Aorta (tissue), 5 donors: ENCODE measurements around the gene DRC1. TPM values are rescaled to one million over a fixed set of nuclear protein-coding genes. Genes with fewer than 3 reads are reported as not detected.
A peak's percentile ranks its signal among the peaks of the same experiment; 100 is the strongest.

ENCODE experiments used
- ATAC-seq: fragments of 200-7000 bp; cut with Tn5 transposase; one replicate; pipeline ENCODE4 v1.9.1; 2022; ENCODE audit warnings: moderate library complexity; ENCODE audit not compliant: low FRiP score
- DNase-seq, 2 donors: peaks; one replicate each; pipeline ENCODE4 v3.0.0-alpha.2; 2020
- H3K27ac ChIP-seq, 2 donors: one replicate each; pipeline ENCODE4 v1.5.1; 2013; ENCODE audit warnings: low read length in 2 of 2, mild to moderate bottlenecking in 2 of 2, moderate library complexity in 2 of 2, control low read depth in 1 of 2, inconsistent platforms in 1 of 2, low read depth in 1 of 2
- H3K27me3 ChIP-seq, 2 donors: one replicate each; pipeline ENCODE4 v1.6.1; 2013; ENCODE audit warnings: control low read depth in 1 of 2, low read length in 1 of 2, mild to moderate bottlenecking in 1 of 2, moderate library complexity in 1 of 2; ENCODE audit not compliant: insufficient read depth in 2 of 2, control insufficient read depth in 1 of 2
- H3K36me3 ChIP-seq, 2 donors: one replicate each; pipeline ENCODE4 v1.6.1; 2013; ENCODE audit warnings: control low read depth in 1 of 2, low read length in 1 of 2, mild to moderate bottlenecking in 1 of 2; ENCODE audit not compliant: insufficient read depth in 2 of 2, control insufficient read depth in 1 of 2
- H3K4me1 ChIP-seq, 2 donors: one replicate each; pipeline ENCODE4 v1.6.1; 2013; ENCODE audit warnings: low read length in 2 of 2, control low read depth in 1 of 2, mild to moderate bottlenecking in 1 of 2, moderate library complexity in 1 of 2; ENCODE audit not compliant: insufficient read depth in 2 of 2, control insufficient read depth in 1 of 2
- H3K4me3 ChIP-seq, 2 donors: one replicate each; pipeline ENCODE4 v1.5.1; 2013; ENCODE audit warnings: low read length in 2 of 2, control low read depth in 1 of 2, mild to moderate bottlenecking in 1 of 2
- H3K9me3 ChIP-seq: one replicate; pipeline ENCODE4 v1.6.1; 2013; ENCODE audit warnings: mild to moderate bottlenecking, low read length; ENCODE audit not compliant: control insufficient read depth
- WGBS, 2 donors: extraction: QIAGEN DNeasy Blood & Tissue Kit; methylation state at CpG; one replicate each; pipeline ENCODE4 v1.1.7; 2013; 5-methylcytosine and 5-hydroxymethylcytosine counted together
- intact Hi-C, 2 donors: fragments of 100-400 bp; cut with DNase I; formaldehyde crosslinking; loops; one replicate each; pipeline versions ENCODE4 v1.14.2 to v1.15.0; 2022
- polyA plus RNA-seq, 2 donors: library from polyadenylated mRNA; stranded (reverse); fragments of 200-250 nt; gene quantifications; one replicate each; pipeline ENCODE4 v1.2.3, GENCODE V29; 2013
- total RNA-seq, 2 donors: library from RNA; stranded (reverse); fragmentation: NEBNext Ultra II Directional; extraction: Animal tissue kit (Norgen Biotek cat#: 25700); gene quantifications; one replicate each; pipeline ENCODE4 v1.2.1, GENCODE V29; 2021
- donor health status: healthy with polysubstance abuse.
- donor health status: Bipolar disorder and iron deficiency.
- donor health status: DM: no; HTN: no; CAD: no.
- donor health status: DM: no; HTN: no; CAD: no.
- donor health status: DM: yes; HTN: yes; CAD: no.

DRC1 gene
- total and polyA plus RNA-seq, 4 donors = 0.51 TPM; not detected in 3

DNA sequence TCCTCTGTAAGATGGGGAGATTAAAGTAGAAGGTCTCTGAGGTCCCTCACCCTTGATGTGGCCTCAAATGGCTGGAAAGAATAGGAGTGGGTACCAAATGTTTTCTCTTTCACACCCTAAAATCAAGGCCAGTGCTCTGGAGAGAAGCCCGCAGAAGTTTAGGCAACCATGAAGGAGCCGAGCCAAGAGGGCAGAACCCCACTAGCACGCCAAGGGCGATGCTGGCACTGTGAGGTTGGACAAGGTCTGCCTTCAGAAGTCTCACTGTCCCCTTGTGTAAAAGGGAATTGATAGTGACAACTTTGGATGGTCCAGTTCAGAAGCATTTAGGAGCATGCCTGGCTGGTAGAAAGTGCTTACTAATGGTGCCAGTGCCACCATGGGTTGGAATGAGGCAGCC lies 92.5 kb downstream of the DRC1 start:
- 96 to 97% methylated on average over 4 of the region's 4 CpGs for WGBS, 2 donors
- no peaks in the 10 kb centered on the region for H3K36me3 ChIP-seq
- intact Hi-C loops = no loop called here
- no peaks in the 10 kb centered on the region for H3K9me3 ChIP-seq
- H3K4me1 ChIP-seq = no peaks in the 10 kb centered on the region
- ATAC-seq (no peak), DNase-seq (peak in 1 of 2 donors; percentile 54)
- H3K27me3 ChIP-seq = no peaks in the 10 kb centered on the region
- H3K4me3 ChIP-seq = no peak overlapping the region
- no peak overlapping the region for H3K27ac ChIP-seq

DNA sequence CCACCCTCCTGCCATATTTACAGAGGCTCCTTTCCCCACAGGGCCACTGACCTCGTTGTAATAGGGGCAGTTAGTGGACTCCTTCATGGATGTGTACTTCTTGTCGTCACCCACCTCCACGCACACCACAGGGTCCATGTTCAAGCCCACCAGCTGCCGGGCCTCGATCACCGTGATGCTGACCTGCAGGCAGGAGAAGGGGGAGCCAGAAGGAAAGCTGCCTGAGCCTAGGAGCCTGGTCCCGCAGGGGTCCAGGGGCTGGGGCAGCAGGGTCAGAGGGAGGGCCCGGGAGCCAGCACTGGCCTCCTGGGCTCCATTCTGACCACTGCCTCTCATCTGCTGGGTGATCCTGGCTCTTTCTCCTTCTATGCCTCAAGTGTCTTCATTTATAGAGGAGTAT lies 93.2 kb downstream of the DRC1 start:
- Histone ChIP-seq H3K4me1 (no peaks in the 10 kb centered on the region), H3K4me3 (no peak overlapping the region), H3K36me3 (no peaks in the 10 kb centered on the region), H3K27me3 (no peaks in the 10 kb centered on the region), H3K9me3 (no peaks in the 10 kb centered on the region), H3K27ac (no peak overlapping the region)
- ATAC-seq (no peak), DNase-seq (no peak)
- 94 to 95% methylated on average over 8 of the region's 8 CpGs for WGBS, 2 donors
- intact Hi-C loops = no loop called here

DNA sequence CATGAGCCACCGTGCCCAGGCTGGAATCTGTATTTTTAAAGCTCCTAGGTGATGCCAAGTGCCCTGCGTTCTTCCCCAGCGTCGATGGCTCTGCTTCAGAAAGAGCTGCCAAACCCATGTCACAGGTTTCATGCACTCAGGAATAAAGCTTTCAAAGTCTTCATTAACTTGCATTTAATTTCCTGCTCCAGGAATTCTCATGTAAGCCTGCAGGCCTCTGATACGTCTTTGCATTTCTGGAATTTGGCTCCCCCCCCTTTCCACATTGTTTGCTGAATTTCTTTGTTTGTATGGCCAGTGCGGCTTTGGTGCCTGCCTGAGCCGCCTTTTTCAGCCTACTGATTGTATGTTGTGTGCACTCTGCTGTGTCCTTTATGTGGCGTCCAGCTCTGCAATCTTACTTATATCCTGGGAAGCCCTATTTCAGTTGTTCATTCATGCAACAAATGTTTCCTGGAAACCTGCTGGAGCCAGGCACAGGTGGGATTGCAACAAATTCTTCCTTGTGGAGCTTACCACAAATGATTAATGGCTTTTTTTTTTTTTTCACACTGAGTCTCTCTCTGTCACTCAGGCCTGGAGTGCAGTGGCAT lies 94.1 kb downstream of the DRC1 start:
- Histone ChIP-seq H3K27me3 (no peaks in the 10 kb centered on the region), H3K4me1 (no peaks in the 10 kb centered on the region), H3K36me3 (no peaks in the 10 kb centered on the region), H3K27ac (no peak overlapping the region), H3K4me3 (no peak overlapping the region), H3K9me3 (no peaks in the 10 kb centered on the region)
- WGBS, 2 donors = 75 to 76% methylated on average over 8 of the region's 8 CpGs
- intact Hi-C loops = no loop called here
- no peak for ATAC-seq
- DNase-seq = no peak

DNA sequence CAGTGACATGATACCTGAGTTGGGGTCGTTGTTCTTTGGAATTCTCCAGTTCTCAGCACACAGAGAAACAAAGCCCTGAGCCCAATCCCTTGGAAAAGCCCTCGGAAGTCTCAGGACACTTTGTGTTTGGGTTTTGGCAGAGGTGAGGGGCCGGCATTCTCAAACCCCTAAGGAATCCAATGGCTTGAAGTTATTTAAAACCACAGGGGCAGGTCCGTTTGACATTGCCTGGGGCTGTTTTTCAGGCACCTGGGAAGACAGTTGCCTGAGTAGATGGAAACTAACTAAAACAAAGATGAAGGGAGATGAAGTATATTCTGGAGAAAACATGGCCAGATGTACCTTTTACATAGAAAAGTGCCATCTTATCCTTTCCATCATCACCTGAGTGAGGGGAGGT lies 98.7 kb downstream of the DRC1 start:
- no peaks in the 10 kb centered on the region for H3K27me3 ChIP-seq
- H3K9me3 ChIP-seq = no peaks in the 10 kb centered on the region
- intact Hi-C loops = loop anchor here (5.0 kb wide), 2 partner anchors 72 to 77 kb away; no protein-coding TSS in a partner anchor
- 65 to 81% methylated on average over 4 of the region's 4 CpGs for WGBS, 2 donors
- H3K4me3 ChIP-seq = no peak overlapping the region
- ATAC-seq = no peak
- no peak overlapping the region for H3K27ac ChIP-seq
- no peaks in the 10 kb centered on the region for H3K36me3 ChIP-seq
- H3K4me1 ChIP-seq = no peaks in the 10 kb centered on the region
- no peak for DNase-seq

DNA sequence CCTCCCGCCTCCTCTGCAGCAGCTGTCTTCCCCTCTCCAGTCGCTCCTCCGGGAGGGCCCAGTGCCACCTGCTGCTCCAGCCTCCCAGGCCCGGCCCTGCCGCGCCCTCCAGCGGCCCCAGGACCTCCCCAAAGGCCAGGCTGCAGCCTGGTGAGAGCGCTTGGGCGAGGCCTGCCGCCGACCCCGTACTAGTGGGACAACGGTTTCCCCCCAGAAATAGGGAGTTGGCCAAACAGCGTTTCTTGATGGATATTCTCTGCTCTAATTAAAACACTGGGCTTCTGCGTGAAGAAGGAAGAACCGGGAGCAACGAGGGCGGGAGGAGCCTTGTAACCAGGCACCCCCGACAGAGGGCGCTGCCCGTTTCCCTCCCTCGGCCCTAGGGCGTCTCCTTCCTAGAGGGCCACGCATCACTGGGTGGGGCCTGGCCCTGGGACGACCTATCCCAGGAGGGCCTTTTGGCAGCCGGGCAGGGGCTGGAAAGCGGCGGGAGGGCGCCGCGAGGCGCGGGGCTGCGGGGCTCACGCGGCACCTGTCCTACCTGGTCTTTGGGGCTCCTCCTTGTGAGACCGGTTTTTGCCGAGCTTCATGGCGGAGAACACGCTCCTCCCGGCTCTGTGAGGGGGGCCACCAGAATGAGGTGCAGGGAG lies 101.6 kb downstream of the DRC1 start:
- H3K9me3 ChIP-seq = no peaks in the 10 kb centered on the region
- ATAC-seq = peak; percentile 86
- no peaks in the 10 kb centered on the region for H3K36me3 ChIP-seq
- no peaks in the 10 kb centered on the region for H3K4me1 ChIP-seq
- peak; percentile 81 to 91 for DNase-seq
- 3 to 4% methylated on average over 41 of the region's 41 CpGs for WGBS, 2 donors
- intact Hi-C loops = loop anchor here (5.0 kb wide), 2 partner anchors 69 to 74 kb away; no protein-coding TSS in a partner anchor
- H3K4me3 ChIP-seq = peak overlapping the region in 1 of 2 donors; percentile 10
- H3K27me3 ChIP-seq = no peaks in the 10 kb centered on the region
- no peak overlapping the region for H3K27ac ChIP-seq

DNA sequence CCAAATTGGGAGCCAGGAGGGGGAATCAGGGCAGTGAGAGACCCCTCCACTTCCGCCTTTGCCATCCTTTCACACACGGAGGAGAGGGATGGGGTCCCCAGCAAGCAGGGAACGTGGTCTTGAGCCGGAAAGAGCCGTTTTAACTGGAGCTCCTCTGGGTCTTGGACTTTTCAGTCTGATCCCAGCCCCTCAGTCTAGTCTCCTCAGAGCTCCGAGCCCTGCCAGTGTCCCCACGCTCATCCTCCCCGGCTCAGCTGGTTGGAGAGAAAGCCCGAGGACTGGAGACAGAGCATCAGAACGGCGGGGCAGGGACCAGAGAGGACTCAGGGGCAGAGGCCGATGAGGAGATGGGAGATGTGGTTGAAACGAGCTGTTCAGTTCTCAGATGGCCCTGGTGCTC lies 102.3 kb downstream of the DRC1 start:
- DNase-seq (peak in 1 of 2 donors; percentile 70), ATAC-seq (no peak)
- 65% methylated on average over 13 of the region's 13 CpGs for WGBS, 2 donors

DNA sequence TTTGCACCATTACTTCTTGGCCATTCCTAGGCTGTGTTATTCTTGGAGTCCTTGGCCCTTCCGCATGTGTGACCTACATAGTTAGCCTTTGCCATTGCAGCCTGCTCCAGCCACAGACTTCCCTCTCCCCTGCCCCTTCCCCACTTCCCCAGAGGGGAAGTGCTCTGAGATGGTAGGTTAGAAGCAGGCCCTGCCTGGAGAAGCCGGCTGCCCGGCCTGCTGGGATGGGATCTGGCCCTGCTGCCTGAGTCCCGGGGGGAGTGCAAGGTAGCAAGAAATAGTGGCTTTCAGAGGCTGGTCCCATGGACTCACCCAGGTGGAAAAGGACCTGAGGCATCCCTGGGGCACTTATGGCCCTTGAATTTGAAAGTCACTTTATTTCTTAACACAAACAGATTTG lies 104.6 kb downstream of the DRC1 start:
- Histone ChIP-seq H3K36me3 (no peaks in the 10 kb centered on the region), H3K9me3 (no peaks in the 10 kb centered on the region), H3K27me3 (no peaks in the 10 kb centered on the region), H3K27ac (no peak overlapping the region), H3K4me3 (no peak overlapping the region), H3K4me1 (no peaks in the 10 kb centered on the region)
- DNase-seq = peak in 1 of 2 donors; percentile 58
- intact Hi-C loops = no loop called here
- ATAC-seq = no peak
- WGBS, 2 donors = 71 to 79% methylated on average over 4 of the region's 4 CpGs

More for the DNA sequence above, 102.3 kb downstream of the DRC1 start:
- no peaks in the 10 kb centered on the region for H3K36me3 ChIP-seq
- no peaks in the 10 kb centered on the region for H3K4me1 ChIP-seq
- no peaks in the 10 kb centered on the region for H3K27me3 ChIP-seq
- no peaks in the 10 kb centered on the region for H3K9me3 ChIP-seq
- no peak overlapping the region for H3K27ac ChIP-seq
- H3K4me3 ChIP-seq = no peak overlapping the region
- intact Hi-C loops = loop anchor here (5.0 kb wide), 2 partner anchors 68 to 73 kb away; no protein-coding TSS in a partner anchor
